NCI-H1436 (cell line): Measurements from ENCODE around the gene SVBP.

Source experiments
- DNase-seq: peaks from one replicate; lab custom pipeline; 2025; lab: John Stamatoyannopoulos, UW

SVBP gene

GRCh38 chr1:42765269-42765668, 51.9 kb downstream of the SVBP start:
- no peak for DNase-seq

GRCh38 chr1:42762269-42762668, 54.9 kb downstream of the SVBP start:
- DNase-seq = no peak

GRCh38 chr1:42761567-42761966, 55.6 kb downstream of the SVBP start:
- no peak for DNase-seq

- no peak for DNase-seq
These were observed 58.1 kb downstream of the SVBP start for GRCh38 chr1:42759114-42759513.

DNA sequence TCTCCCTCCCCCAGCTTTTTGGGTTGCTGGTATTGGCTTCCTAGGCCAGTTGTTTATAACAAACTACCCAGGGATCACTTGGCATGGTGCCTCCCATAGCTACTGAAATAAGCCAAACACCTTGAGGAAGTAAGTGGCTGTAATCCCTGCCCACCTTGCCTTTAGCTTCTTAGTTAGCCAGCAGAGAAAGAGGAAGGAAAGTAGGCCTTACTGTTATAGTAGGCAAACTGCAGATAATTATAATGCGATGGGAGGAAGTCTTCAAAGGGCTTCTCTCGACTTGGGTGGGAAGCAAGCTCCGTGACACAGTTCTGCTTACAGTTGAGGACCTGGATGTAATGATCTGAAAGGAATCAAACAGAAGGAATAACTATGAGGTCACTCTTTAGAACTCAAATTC, 58.6 kb downstream of the SVBP start:
- DNase-seq = no peak

DNA sequence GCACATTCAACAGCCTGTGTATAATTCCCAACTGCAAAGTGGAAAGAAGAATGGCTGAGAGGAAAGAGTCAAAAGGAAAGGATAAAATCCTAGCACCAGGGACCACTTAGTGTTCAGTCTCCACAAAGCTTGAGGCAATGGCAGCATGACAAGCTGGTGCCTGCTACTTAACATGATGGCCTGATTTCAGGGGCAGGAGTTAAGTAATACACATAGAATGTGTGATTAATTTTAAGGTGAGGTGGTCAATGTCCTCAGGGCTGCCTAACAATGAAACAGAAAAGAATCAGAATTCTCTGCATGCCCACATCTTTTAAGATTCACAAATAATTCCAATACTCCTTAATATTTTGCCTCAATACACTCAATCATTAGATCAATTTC, 59.3 kb downstream of the SVBP start:
- DNase-seq = no peak
